Frontal cortex (tissue), 4 donors: ENCODE measurements around the gene BCLAF3. TPM values are rescaled to one million over a fixed set of nuclear protein-coding genes. Genes with fewer than 3 reads are reported as not detected.

Experiments
- DNase-seq, 2 donors: peaks; one replicate each; pipeline ENCODE4 v3.0.0; 2012; ENCODE audit warnings: low spot score in 2 of 2
- FAIRE-seq: peaks from 2 replicates; lab custom pipeline; 2012; peaks lifted over from hg19 to GRCh38; lab: Jason Lieb, UNC
- small RNA-seq: library from RNA; depleted of rRNA; stranded (forward); fragments of <200 nt; gene quantifications from one replicate; pipeline ENCODE3, GENCODE V24; 2014
- total RNA-seq: library from RNA; depleted of rRNA; stranded (reverse); fragments of >200 nt; gene quantifications from one replicate; pipeline ENCODE4 v1.2.3, GENCODE V29; 2014
- donor health status: control.
- donor health status: control.
- donor health status: control.

BCLAF3 gene
- total RNA-seq, 1 donor from 2014 or later = 39.1 TPM

DNA sequence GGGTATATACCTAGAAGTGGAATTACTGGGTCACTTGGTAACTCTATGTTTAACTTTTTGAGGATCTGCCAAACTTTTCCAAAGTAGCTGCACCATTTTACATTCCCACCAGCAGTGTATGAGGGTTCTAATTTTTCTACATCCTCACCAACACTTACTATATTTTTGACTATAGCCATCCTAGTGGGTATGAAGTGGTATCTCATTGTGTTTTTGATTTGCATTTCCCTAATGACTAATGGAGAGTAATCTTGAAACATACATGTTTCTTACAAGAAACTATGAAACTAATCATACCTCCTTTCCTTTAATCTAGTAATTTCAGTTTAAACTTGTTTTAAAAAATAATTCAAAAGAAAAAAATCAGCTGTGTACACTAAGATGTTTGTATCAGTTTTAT, 17.9 kb downstream of the BCLAF3 start:
- no peak for FAIRE-seq

DNA sequence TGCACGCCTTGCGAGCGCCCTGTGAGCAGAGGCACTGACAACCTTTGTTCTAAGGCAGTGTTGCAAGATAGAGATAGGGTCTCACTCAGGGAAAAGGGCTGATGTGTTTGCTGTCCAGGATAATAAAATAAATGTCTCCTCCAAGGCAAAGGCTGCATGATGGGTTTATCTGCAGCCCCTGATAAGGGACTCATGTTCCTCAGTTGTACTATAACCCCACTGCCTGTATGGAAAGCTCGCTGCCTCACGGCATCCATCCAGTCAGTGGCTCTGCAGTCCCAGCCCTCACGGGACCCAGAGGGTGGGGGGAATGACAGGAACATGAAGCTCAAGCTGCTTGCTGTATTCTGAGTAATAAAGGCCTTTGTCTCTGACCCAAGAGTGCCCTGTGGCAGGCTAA, 22.6 kb downstream of the BCLAF3 start:
- FAIRE-seq = no peak
- DNase-seq = no peak

More for the DNA sequence above, 17.9 kb downstream of the BCLAF3 start:
- no peak for DNase-seq

DNA sequence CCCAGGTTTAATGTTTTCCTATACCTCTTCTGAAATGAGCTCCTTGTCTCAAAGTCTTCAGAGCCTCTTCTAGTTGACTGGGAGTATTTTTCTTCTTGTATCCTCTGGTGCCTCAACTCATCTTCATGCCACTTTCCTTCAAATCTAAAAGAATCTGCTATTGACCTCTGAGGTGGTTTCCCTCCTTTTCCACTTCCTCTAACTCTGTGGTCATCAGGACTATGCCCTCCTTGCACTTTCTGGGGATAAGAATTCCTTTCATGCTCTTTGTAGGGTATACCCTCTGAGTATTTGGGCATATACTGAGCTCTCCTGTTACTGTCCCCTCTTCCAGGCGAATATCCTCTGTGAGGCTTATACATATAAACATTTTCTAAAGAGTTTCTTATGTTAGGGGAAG, 24.8 kb downstream of the BCLAF3 start:
- DNase-seq (no peak), FAIRE-seq (no peak)

DNA sequence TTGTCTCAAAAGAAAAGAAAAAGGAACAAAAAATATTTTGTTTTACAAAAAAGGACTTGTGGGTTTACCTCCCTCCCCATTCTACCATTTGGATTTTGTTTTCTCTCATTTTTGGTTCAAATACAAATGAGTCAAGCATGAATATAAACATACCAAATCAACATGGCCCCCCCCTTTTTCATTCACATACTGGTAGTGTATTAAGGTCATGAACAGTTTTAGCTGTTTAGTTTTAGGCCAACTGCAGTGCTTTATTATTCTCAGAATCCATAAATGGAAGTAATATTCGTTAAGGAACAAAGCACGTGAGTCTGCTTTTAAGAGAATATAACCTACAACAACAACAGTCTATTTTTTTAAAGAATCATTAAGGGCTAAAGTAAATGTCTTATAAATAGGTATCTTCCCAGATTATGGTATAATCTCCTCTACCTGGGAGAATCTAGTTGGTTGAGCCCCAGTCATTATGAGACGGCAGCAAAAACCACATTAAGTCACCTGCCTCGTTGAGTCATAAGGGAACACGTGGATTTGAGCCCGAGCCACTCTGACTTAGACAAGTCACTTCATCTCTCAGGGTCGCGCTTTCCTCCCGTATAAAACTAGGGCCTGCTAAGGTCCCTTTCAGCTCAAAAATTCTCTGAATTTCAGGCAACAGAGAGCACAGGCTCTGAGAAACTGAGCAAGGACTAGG, 26.7 kb downstream of the BCLAF3 start:
- DNase-seq (no peak), FAIRE-seq (no peak)

DNA sequence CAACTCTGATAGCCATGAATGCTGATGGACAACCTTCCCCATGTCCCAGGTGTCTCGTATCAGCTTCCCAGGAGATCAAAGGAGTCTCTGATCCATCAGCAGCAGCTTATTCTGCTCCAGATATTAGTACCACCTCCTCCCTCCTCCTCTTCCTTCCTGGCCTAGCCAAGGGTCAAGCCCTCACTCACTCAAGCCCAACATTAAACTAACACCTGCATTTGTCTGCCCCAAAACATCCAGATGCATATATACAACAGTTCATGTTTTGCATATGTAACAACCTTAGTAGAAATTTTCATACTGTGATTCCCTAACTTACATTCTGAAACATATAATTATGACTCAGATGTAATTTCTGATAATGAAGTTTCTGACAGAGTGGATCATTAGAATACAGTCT, 29.9 kb downstream of the BCLAF3 start:
- DNase-seq = no peak
- FAIRE-seq = no peak

DNA sequence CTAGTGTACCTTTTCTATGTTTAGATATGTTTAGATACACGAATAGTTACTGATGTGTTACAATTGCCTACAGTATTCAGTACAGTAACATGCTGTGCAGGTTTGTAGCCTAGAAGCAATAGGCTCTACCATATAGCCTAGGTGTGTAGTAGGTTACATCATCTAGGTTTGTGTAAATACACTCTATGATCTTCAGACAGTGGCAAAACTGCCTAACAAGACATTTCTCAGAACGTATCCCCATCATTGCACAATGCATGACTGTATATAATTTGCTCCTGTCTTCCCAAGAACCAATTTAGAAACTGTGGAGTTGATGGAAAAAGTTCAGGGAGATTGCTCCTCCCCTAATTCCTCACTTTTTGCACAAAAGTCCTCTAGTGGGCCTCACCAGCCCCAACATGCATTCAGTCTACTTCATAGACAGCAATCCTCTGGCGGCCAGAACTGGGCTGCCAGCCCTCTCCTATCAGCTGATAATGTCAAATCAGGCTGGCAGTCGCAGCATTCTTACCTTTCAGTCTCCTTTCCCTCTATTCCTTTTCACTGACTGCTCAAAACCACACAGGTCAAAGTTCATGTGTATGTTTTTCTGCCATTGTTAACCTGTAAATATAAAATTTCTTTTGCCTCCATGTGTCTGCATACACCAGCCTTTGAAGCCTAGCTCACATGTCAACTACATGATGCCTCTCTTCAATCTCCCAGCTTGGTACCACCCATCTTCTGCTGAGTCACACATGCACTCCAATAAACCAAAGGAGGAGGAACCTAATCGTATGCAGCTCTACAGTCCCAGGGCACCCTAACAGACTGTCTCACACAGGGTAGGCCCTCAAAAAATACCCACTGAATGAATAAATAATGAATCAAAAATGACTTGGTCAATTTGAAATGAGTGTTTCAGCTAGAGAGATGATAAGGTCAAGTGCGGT, 32.0 kb downstream of the BCLAF3 start:
- DNase-seq = no peak
- no peak for FAIRE-seq

DNA sequence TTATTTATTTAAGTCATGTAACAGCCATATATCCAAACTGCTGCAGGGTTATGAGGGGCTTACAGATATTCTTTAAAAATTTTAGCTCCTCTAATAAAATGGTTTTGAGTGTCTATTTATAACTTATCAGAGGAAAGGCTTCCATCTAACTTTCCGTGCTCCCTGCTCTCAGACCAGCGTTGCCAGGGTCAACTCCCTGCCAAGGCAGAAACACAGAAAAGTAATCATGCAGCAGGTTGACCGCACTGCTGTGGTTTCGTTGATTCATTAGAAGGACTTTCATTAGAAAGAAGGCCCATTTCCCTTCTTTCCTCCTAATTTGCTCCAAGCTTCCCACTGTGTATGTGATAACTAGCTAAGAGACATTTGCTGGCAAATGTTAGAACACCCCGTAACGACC, 33.9 kb downstream of the BCLAF3 start:
- no peak for FAIRE-seq
- no peak for DNase-seq

DNA sequence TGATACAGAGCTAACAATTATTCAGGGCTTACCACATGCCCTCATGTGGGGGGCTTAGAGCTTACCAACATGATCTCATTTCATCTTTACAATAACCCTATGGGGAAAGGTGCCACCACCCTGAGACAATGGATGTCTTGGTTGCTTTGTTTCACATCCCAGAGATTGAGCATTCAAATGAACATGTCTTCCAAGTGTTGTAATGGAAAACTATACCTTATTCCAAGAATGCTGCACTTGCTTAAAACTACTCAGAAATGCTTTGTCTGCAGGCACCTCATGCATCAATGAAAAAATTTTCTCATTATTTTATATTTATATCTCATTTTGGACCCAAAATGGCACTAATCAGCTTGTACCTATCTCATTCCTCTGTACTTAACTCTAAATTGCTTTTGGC, 34.6 kb downstream of the BCLAF3 start:
- no peak for DNase-seq
- FAIRE-seq = no peak

DNA sequence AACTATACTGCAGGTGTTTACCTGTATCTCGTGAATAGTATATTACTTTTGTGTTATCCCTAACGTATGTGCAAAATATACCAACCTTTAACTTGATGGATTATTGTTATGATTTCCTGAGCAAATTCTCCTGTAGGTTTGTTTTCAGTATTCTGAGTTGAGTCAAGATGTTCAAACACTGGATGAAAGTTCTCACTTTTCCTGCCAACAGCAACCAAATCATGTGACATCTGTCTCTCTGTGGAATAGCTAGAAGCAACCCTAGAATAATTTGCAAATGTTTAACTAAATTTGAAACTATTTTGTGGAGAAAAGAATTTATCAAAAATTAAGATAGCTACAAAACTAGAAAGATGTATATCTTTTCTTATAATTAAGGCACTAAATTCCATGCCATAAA, 35.6 kb downstream of the BCLAF3 start:
- DNase-seq (no peak), FAIRE-seq (no peak)

DNA sequence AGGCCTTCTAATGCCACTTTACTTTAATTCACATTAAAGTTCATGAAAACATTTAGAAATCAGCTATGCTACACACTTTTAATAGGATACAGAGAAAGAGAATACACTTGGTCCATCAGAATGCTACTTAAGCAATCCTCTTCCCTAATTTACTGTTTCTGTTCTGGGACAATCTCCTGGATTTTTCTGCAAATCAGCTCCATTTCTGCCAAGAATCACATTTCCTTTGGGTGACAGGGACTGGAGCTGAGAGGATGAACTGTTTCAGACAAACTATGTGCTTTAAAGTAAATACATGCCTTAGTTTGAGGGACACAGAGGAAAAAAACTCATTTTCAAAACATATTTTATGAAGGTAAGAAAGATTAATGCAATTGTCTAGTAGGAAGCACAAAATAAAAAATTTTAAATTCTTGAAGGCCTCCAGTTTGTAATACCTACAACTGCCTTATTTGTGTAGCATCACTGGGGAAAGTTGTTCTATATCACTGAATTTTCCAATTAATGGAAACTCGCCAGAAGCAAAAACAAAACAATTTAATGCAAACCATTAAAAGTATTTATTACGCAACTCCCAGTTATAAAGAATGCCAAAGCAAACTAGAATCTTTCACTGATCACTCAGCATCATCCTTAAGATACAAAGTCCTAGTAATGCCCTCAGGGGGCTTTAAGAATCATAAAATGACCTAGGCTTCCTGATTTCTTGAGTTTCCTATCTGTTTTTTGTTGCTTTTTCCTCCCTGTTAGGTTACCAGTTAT, 36.3 kb downstream of the BCLAF3 start:
- FAIRE-seq (no peak), DNase-seq (no peak)

DNA sequence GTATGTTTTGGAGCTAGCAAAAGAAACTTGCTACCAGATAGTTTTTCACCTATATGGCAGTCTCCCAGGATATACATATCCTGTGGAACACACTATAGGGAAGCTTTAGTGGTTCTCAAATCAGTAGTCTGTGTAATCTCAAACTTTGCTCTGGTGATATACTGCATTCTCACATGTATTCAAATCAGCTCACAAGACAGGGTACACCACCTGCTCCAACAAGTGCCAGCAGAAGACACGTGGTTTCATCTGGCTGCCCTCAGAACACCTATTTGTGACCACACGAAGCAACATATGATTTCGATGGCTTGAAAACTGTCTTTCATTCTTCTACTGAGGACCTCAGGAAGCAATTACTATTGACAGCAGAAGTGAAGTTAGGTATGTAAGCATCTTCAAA, 37.7 kb downstream of the BCLAF3 start:
- DNase-seq (no peak), FAIRE-seq (no peak)

DNA sequence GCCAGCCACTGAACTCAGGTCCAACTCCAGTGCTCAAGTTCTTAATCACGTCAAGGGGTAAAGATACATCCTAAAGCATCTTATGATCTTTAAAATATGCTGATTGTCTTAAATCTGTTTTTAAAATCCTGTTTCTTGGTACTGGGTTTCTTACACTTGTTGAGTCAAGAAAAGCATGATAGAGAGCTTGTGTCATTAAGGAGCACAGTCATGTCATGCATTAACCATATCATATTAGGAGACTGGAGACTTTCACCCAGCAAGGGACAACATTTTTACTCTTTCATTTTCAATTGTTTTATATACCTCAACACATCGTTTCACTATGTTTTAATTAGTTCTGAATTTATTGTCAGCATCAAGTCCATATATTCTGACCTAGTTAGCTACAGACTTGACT, 41.5 kb downstream of the BCLAF3 start:
- FAIRE-seq = no peak
- DNase-seq = no peak

DNA sequence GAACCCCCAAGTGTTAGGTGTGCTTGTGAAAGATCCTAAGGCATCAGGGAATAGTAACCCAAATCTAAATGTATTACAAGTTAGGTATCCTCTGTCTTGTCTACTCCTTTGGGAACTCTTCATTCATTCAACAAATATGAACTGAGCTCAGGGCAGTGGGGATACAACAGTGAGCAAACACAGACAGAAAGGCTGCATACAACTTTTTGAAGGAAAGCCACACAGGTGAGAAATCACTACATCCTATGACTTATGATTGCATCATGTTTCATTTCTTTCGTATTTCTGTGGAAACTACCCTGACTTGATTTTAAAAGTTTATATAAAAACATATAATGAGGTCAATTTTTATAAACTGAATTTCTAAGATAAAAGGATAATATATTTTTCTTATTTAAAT, 43.2 kb downstream of the BCLAF3 start:
- DNase-seq (no peak), FAIRE-seq (no peak)

Small RNA genes within 50 kb of the gene (small RNA-seq; reads per million reads assigned to genes)
- gene MIR23C = 0.15 reads per million
- not detected for gene RF00019

Other genes with a start within 250 kb of the BCLAF3 start
- 13.5 TPM for gene SH3KBP1, start 103.5 kb downstream of the BCLAF3 start, total RNA-seq
- 11.4 TPM for gene MAP7D2, start 125.8 kb upstream of the BCLAF3 start, total RNA-seq
- gene EIF1AX, start 150.8 kb upstream of the BCLAF3 start, total RNA-seq = 91.7 TPM